Dedifferentiated amniotic fluid mesenchymal stem cell (primary cell): ENCODE measurements around the gene TNIK.
"Not testable (repeated sequence)": the region's sequence is repeated elsewhere in the genome, so short reads cannot be mapped to it uniquely, and the experiment has no call there.

Source experiments
- DNase-seq: peaks from one replicate; pipeline ENCODE4 v3.0.0-alpha.2; 2016; ENCODE audit errors: extremely low spot score

Gene TNIK

DNA sequence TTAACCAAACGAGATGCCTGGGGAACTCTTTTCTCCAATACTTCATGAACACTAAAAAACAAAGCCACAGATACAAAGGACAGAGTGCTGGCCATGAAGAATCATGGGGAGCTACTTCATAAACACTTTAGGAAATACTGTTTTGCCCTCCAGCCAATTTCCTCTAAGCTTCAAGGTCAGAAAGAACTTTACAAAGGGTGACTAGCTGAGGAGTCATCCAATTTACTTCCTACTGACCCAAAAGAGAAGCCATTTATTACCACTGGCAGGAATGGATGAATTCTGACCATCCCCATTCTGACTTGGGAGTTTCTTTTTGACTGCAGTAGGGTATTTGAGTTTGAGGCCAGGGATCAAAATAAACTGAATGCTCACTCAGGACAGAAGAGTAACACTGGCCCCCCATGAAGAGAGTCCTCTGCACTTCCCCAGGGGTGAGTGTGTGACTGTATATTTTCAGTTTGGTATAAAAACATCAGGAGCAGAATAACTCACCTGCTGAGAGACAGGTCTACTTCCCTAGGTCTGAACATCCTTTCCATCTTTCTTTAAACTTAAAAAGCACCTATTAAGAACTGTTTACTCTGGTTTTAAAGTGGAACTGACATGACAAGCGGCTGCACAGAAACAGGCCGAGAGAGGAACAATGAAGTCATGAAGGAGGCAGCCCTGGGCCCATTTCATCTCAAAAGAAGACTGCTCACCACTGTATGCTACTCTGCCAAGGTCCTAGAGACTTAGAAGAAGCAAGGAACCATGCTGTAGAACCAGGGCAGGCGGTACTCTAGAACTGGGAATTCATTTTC, 203.6 kb downstream of the TNIK start:
- no peak for DNase-seq

DNA sequence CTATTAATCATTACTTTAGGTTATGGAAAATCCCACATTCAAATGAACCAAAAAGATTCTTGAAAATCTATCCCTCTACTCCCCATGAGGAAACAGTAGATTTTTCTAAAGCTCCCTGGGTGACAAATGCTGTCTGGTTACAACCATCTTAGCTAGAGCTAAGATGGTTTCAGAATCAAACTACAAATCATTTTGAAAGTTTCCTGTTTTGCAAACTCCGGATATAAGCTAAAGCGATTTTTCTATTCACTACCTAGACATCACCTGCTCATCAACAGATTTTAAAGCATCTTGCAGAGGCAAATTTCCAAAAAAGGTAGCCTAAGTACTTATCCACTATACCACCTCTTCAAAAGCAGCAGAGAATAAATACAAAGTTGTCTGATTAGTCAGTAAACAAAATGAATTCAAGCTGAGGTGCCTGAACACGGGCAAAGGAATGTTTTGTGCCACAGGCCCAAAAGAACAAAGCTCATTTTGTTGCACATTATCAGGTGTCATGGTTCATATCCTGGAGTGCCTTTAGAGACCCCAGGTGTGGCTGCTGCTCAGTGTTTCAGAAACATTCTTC, 204.9 kb downstream of the TNIK start:
- no peak for DNase-seq

DNA sequence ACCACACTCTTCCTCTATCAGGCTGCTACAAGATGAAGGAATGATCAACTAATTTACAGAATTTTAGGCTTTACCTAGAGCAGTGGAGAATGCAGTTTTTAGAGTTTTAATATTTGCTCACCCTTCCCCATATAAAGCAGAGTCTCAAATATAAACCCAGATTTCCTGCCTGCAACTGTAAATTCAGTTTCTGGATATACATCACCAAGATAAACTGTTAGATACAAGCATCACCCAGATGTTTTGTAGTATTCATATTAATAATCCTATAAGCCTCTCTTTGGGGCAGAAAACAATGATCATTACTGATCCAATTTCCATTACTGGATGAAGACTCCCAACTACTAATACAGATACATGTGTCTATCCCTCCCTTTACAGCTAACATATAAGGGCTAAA, 205.9 kb downstream of the TNIK start:
- DNase-seq = no peak

DNA sequence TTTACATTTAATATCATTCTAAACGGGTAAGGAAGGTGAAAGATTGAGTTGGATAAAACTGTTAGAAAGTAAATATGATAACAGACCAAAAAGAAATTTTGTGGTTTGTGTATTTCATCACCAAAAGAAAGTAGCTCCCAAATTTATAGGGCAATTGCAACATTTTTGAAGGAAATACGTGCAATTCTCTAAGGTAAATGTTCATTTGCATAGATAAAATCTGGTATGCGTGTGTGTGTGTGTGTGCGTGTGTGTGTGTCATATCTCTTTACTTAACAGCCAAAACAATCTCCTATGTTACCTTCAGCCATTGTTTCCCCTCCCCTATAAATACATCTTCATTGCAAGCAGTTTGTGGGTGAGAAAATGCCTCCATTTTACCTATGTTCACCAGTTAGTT, 208.4 kb downstream of the TNIK start:
- no peak for DNase-seq

DNA sequence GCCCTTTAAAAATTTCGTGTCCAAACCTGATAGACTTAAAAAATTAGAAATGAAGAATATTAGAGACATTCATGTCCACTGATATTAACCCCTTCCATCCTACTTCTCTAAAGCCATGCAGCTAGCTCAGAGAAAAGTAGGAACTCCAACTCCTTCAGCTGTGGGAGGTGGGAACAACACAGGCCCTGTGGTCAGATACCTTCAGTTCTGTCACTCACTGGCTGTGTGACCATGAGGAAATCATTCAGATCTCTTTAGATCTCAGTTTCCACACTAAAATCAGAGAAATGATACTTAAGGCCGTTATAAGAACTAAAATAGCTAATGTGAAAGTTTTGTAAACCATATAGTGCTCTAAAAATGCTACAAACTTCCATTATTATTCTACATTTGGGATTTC, 209.8 kb downstream of the TNIK start:
- DNase-seq = no peak

DNA sequence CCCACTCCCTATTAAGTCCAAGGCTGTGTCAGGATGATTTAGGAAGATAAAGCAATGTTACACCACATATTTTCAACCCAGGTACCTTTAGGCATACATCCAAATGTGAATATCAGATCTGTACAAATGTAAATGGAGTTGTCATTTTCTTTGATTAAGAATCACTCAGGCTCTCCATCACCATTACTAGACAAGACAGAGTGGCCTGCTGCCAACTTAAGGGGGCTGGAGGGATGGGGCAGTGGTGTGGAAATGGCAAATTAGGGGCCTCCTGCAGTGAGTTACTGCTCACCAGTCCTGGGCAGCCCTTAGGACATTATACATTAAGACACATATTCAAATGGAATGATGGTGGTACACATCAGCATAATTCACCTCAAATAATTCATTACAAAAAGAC, 211.0 kb downstream of the TNIK start:
- DNase-seq = no peak

DNA sequence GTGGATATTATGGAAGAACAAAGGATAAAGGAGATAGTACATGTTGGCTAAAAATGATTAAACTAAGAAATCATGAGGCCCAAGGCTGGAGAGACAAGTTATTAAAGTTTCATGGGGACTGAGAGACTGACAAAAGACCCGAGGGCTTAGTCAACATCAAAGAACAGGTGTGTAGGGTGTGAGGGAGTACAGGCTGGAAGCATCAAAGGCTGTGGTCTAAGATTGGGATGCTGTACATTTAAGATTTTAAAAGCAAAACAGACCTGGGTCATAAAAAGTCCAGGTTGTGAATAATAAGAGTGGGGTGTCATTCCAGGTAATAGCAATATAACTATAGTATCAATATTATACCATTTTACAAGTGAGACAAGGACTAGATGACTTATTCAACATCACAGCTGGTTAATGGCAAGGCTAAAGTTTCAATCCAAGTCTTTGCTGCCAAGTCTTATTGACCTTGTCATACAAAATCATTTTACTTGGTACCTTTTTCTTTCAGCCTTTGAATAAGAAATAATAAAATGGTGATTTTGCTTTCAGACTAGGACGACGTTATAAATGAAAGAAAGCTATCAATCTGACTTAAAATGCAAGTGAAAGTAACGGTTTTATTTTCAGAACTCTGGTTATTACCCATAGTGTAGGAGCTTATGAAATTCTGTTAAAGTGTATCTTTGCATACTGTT, 211.6 kb downstream of the TNIK start:
- DNase-seq = no peak

DNA sequence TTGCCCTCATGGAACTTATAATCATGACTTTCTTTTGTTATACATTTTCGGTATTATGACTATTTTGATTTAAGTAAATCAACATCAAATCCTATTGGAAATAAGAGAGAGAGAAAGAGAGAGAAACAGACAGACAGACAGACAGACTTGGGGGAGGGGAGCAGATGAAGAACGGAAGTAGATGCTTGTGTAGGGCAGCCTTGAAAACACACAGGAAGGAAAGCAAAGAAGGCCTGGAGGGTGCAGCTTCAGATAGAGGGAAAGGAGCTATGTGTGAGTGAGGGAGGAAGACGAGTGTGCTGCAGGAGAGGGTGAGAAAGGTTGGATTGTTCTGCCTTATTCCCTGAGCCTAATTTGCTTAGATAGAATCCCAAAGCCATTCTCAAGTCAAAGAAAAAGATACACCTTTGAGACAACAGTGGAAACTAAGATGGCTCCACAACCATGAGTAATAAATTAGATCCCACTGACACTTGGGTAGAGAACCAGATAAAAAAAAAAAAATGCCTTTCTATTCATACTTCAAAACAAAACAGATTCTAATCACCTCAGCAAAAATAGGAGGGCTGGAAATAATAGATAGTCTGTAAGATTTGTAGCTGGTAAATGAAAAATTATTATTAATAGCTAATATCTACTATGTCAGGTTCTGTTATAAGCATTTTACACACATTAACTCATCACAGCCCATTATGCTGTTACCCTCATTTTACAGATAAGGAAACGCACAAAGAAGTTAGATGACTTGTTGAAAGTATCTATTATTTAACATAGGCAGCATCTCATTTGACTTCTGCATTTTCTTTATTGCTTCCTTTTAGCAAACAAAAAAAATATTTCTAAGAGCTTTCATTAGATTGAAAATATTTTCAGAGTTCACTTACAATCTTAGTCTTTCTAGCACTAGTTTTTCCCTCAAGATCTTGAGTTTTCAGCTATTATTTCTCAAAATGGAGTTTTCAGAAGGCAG, 214.1 kb downstream of the TNIK start:
- no peak for DNase-seq

DNA sequence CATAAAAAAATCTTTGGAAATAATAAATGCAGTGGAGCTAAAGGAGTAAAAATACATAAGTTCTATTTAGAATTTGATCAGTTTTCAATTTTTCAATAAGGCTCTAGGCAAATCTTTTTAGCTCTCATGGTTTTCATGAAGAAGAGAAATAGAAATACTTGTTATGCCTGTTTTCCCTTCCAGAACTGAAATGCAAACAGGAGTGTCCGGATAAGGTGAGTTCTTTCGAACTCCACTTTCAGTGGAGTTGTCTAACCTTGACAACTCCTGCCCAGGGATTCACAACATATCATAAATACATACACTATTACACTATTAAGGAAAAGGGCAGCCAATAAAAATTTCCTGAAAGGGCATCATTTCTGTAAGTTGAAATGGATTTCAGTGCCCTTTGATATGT, 217.3 kb downstream of the TNIK start:
- no peak for DNase-seq

DNA sequence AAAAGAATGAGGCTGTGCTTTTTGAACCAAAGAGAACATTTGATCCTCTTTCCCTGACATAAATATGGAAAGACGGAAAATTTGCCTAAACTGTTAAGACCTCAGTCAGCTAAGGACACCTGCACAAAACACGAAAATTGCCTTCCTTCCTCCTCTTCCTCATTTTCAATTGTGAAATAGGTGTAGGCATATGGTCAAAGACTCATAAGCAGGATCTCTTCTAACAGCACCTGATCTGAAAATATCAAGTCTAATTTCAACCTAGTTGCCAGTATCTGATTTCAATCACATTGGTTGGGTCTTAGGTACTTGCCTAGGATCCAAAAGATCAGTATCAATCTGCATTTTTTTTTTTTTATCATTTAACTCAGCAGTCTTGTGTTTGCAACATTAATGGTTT, 218.0 kb downstream of the TNIK start:
- DNase-seq = no peak

DNA sequence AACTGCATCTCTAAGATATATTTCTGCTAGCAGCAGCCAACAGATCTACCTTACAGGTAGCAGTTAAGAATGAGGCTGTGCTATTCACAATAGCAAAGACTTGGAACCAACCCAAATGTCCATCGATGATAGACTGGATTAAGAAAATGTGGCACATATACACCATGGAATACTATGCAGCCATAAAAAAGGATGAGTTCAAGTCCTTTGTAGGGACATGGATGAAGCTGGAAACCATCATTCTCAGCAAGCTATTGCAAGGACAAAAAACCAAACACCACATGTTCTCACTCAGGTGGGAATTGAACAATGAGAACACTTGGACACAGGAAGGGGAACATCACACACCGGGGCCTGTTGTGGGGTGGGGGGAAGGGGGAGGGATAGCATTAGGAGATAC, 218.6 kb downstream of the TNIK start:
- DNase-seq = not testable (repeated sequence)

DNA sequence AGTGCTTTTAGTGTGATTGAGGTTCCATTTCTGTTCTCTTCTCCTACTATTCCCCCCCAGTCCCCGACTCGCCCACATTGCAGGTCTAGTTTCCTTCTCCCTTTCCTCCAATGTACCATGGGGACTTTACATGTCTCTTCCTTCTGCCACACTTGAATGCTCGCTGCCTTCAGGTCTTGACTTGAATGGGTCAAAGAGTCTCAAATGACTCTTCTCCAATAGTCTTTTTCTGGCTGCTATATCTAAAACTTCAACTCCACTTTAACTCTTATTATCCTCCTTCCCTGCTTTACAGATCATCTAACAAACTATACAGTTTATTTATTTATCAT, 219.7 kb downstream of the TNIK start:
- no peak for DNase-seq

DNA sequence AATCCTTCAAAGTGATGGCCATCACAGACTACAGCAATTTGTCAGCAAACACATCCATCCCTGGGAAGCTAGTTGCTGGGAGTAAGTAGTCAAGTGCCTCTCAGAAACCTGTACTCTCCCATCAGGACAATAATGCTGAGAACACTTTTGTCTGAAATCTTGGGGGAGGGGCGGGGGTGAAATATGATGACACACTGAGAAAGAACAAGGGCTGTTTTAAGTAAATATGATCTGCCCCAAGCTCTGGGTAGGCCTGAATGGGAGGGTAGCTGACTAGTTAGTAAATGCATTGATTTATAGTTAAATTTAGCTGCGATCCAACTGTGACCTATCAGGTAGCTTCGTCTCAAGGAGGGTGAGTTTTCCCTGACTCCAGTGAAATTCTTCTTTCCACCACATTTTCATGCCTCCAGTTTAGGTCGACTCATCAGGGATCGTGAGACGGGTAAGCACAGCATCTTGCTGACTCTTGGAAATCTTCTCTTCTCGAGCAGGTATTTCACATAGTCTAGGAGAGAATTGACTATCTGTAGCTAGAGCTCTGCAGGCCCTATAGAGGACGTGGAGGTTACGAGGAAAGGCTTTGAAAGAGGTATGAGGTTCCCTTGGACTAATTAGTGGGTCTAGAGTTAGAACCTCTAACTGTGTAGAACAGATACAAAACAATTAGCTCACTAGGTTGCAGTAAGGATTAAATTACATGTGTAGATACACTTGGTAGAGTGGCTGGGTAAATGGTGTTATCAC, 220.3 kb downstream of the TNIK start:
- no peak for DNase-seq

DNA sequence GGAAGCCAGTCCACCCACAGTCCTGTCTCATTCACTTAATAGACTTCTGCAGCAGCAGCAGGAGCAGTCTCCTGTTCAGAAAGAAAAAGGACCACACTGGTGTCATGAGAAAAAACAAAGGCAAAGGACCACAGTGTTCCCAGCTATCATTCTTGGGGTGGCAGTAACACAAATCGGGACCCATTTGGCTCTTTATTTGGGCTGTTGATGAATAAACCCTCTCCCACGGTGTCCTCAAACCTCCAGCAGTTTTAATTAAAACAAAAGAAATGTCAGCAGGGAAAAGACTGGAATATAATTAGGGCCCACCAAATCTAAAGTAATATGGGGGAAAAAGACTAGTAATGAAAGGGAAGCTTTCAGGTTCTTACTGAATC, 223.2 kb downstream of the TNIK start:
- DNase-seq = no peak

DNA sequence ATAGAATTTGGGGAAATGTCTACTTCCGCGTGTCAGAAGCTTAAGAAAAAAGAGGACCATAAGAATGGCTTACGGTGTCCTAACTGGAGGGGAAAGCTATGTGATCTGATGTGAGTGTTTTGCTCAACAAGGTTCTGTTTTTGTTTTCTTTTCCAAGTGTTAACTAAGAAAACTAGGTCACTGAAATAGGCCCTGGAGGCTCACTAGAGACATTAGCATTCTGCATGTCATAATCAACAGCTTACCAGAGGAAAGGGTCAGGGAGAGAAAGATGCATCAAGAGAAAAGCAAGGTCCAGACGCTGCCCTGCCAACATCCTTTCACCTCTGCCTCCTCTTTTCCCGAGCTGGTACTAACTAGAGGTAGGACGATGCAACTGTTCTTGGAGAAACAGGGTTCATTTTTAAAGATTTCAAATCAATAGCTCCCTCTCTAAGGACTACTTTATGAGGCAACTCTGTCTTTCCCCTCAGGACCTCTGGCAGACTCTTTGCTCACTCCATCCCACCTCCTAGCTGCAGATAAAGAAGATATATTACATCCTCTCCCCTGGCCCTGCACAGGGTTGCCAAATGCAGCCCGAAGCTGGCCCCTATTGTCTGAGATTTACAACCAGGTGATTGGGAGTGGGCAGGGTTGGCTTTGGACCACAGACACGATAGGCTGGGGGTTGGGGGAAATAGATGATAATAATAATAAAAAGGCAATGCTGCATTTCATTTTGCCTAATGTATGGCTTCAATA, 223.8 kb downstream of the TNIK start:
- DNase-seq = no peak

DNA sequence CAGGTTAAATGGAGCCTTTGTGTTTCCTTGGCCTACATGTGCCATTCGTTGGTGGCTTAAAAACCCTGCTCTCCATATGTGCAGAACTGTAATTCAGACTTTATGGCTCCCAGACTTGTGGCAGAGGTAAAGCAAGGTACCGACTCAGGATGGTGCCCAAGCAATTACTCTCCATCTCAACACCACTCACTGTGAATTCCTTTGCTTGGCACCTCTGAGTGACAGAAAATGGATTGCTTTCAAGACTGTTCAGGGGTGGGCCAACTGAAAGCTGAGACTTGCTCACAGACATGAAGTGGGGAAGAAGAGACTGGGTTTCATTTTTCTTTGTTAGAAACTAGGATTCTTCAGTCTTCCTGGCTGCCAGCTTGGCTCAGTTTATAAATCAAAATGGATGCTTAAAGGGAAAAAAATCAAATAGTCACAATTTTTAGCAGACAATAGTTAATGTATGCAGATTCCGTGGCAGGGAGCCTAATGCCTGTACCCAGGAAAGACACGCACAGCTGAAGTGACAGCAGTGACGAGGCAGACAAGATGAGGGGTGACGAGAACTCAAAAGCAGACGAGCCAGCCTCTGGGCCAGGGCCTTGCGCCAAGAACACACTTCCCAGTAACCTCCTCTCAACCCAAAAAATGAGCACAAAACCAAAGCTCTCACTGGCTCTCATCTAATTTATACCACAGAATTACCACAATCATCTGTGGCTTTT, 225.8 kb downstream of the TNIK start:
- no peak for DNase-seq

DNA sequence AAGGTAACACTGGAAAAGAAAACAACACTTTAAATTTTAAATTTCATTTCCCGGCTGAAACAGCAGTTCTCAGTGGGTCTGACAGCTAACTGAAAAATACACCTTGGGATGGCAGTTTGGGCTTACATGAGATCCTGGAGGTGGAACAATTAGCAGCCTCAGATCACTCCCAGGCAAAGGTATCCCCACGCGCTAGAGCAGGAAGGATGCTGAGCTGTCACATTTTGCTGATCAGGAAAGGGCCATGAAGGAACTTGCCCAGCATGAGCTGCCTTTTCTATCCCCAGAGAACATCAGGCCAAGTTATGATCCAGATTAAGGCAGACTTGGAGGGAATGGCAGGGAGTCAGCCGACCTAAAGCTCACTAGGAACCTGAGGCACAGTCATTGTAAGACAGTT, 228.8 kb downstream of the TNIK start:
- no peak for DNase-seq

DNA sequence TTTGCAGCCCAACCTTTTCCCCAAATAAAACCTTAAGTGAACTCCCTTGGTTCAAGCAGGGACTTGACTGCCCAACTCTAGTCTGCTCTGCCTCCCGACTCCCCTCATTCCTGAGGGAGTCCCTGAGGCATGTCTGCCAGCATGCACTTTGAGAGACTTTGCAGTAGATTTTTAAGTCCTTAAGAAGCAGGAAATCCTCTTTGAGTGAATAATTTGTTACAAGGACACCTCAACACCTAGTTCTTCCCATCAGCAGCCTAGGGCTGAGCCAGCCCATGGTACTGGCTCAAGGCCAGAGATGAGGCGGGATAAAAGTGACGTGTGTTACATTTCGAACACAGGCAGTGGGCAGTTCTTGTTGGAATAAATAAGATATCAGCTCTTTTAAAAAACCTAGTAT, 229.3 kb downstream of the TNIK start:
- DNase-seq = no peak

DNA sequence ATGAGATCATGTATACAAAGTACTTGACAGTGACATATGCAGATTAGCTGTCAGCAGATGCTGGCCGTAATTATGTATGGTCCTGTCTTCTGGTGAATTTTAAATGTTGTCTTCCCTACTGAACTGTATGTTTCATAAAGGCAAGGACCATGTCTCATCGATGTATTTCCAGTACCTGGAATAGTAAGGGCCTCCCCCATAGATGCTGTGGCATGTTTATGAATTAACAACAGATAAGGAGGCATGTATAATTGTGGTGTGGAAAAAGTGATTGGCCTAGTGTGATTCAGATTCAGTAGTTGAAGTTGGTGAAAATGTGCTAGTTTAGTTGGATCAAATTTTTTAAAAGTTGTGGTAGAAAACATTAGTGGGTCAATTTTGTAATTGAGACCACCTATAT, 231.0 kb downstream of the TNIK start:
- no peak for DNase-seq

DNA sequence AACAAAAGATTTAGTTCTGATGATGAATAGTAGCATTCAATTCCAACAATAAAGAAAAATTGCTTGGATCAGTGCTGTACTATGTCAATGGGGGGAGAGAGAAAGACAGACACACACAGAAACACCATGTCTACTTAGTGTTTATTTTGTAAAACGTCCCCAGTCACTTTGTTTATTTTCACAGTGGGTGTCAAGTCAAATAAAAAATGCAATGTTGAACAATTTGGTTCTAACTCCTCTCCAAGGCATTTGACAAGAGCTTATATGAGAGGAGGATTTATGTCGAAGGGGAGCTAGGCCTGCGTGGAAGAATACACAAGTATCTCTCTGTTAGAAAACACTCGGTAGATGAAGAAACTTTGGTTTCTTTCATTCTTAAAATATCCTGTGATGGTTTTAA, 232.0 kb downstream of the TNIK start:
- DNase-seq = no peak
